ENCODE results near the gene SLC19A2. TPM values are rescaled to one million over a fixed set of nuclear protein-coding genes. Genes with fewer than 3 reads are reported as not detected.

SLC19A2 gene
- total RNA-seq, 1 experiment from 2014 or later = 11.3 TPM

Other genes with a start within 250 kb of the SLC19A2 start
- gene NME7, start 118.1 kb downstream of the SLC19A2 start, total RNA-seq (2014; rRNA removed; shearing (Covaris generic)) = 67.1 and 109 TPM in 2 replicates
- 47.4 and 49.4 TPM in 2 replicates for gene BLZF1, start 117.7 kb downstream of the SLC19A2 start, total RNA-seq (2014; rRNA removed; shearing (Covaris generic))
- gene CCDC181, start 58.5 kb downstream of the SLC19A2 start, total RNA-seq (2014; rRNA removed; shearing (Covaris generic)) = 8.5 and 10.1 TPM in 2 replicates
- not detected in 2 replicates for gene F5, start 100.5 kb upstream of the SLC19A2 start, total RNA-seq (2014; rRNA removed; shearing (Covaris generic))
- not detected in 2 replicates for gene SELP, start 144.2 kb upstream of the SLC19A2 start, total RNA-seq (2014; rRNA removed; shearing (Covaris generic))
- 0.11 and 7.3 TPM in 2 replicates for gene SELL, start 225.7 kb upstream of the SLC19A2 start, total RNA-seq (2014; rRNA removed; shearing (Covaris generic))
- 0.24 and 0.80 TPM in 2 replicates for gene SELE, start 248.1 kb upstream of the SLC19A2 start, total RNA-seq (2014; rRNA removed; shearing (Covaris generic))